ENCODE measurements around the gene KCNQ2.

The KCNQ2 gene

DNA sequence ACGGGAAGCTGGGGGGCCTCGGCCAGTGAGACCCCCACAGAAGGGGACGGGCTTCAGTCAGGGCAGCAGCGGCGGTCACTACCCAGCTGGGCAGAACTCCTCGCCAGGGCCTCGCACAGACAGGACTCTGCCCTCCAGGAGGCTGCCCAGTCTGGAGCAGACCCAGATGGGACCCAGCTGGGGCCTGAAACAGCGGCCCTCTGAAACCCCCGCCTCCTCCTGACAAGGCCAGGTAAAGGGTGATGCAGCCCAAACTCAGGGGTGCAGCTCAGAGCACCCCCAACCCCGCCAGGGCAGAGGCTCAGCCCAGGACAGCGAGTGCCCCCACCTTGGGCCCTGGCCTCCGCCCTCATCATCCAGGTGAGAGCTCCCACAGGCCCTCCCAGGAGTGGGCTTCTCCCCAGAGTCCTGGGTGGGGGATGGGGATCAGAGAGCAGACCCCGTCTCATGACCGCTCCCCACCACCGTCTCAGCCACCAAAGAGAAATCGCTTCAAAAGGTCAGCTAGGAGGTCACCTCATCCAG lies 24.2 kb upstream of the KCNQ2 start:
- no peaks in the 10 kb centered on the region for H3K9me3 ChIP-seq (ENCODE audit: control insufficient read depth, insufficient read depth, low read length)
- no peaks in the 10 kb centered on the region for H3K36me3 ChIP-seq (ENCODE audit: control insufficient read depth, low read length)
- no peaks in the 10 kb centered on the region for H3K9me2 ChIP-seq (replicated peaks; ENCODE audit: control insufficient read depth, low read length)
- peaks cover 10% of the 10 kb centered on the region for H3K4me1 ChIP-seq (ENCODE audit: control insufficient read depth, low read length)
- no peak overlapping the region for H3K27ac ChIP-seq (ENCODE audit: low read depth, low read length)
- TF ChIP-seq EZH2phosphoT487 (IDR thresholded peaks at IDR 0.05; ENCODE audit: borderline replicate concordance, low read length), result no peak
- TF ChIP-seq, protein P1, sequence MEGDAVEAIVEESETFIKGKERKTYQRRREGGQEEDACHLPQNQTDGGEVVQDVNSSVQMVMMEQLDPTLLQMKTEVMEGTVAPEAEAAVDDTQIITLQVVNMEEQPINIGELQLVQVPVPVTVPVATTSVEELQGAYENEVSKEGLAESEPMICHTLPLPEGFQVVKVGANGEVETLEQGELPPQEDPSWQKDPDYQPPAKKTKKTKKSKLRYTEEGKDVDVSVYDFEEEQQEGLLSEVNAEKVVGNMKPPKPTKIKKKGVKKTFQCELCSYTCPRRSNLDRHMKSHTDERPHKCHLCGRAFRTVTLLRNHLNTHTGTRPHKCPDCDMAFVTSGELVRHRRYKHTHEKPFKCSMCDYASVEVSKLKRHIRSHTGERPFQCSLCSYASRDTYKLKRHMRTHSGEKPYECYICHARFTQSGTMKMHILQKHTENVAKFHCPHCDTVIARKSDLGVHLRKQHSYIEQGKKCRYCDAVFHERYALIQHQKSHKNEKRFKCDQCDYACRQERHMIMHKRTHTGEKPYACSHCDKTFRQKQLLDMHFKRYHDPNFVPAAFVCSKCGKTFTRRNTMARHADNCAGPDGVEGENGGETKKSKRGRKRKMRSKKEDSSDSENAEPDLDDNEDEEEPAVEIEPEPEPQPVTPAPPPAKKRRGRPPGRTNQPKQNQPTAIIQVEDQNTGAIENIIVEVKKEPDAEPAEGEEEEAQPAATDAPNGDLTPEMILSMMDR (IDR thresholded peaks at IDR 0.05; ENCODE audit: low read depth, low read length, poor library complexity, severe bottlenecking), result no peak
- H3K4me2 ChIP-seq (ENCODE audit: low read length), result no peak overlapping the region
- H3K4me3 ChIP-seq (ENCODE audit: low read length), result no peak overlapping the region
- H4K20me1 ChIP-seq (ENCODE audit: control insufficient read depth, insufficient read depth, low read depth, low read length), result peaks cover 9% of the 10 kb centered on the region; the same call in 1 of the 2 replicates
- H3K27me3 ChIP-seq (ENCODE audit: control insufficient read depth, low read length), result peaks cover 7% of the 10 kb centered on the region; the same call in 1 of the 2 replicates
- no peaks in the 10 kb centered on the region for H3K79me2 ChIP-seq (ENCODE audit: control insufficient read depth, low read length)
- no peaks in the 10 kb centered on the region; the same call in 1 of the 2 replicates for H3F3A ChIP-seq (ENCODE audit: control insufficient read depth, insufficient read depth)

DNA sequence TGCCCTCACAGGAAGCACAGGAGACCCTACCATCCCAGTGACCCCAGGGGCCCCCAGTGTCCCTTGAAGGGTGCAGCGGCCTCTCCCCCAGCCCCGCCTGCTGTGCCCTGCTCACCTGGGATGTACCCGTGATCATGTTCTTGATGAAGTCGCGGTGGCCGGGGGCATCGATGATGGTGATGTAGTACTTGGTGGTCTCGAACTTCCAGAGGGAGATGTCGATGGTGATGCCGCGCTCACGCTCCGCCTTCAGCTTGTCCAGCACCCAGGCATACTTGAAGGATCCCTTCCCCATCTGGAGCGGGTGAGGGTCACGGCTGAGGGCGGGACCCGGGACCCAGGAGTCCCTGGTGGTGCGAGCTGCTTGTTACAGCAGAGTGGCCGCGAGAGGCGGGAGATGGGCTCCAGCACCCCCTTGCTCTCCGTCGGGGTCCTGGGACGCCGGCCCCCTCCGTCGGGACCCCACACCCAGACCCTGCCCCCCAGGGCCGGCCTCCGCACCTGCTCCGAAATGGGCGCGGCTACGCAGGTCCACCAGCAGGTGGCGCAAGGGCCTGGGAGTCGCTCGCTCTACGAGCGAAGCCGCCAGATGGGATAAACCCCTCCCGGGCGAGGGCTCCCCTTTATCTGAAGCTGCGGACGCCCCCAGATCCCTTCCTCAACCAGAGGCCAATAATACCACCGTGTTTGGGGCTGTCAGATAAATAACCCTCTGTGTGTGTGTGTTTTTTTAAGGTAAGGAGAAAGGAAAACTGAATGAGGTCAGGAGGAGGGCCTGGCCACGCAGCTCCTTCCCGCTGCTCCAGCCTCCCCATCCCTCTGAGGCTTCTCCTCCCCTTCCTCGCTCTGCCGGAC lies 23.5 kb upstream of the KCNQ2 start:
- H3K27ac ChIP-seq (ENCODE audit: low read depth, low read length), result no peak overlapping the region
- H3K4me2 ChIP-seq (ENCODE audit: low read length), result no peak overlapping the region
- TF ChIP-seq EZH2phosphoT487 (IDR thresholded peaks at IDR 0.05; ENCODE audit: borderline replicate concordance, low read length), result no peak
- TF ChIP-seq, protein P1 (IDR thresholded peaks at IDR 0.05; ENCODE audit: low read depth, low read length, poor library complexity, severe bottlenecking), result peak; percentile 92
- no peaks in the 10 kb centered on the region for H3K36me3 ChIP-seq (ENCODE audit: control insufficient read depth, low read length)
- H3K79me2 ChIP-seq (ENCODE audit: control insufficient read depth, low read length), result no peaks in the 10 kb centered on the region
- no peaks in the 10 kb centered on the region; the same call in 1 of the 2 replicates for H3F3A ChIP-seq (ENCODE audit: control insufficient read depth, insufficient read depth)
- H4K20me1 ChIP-seq (ENCODE audit: control insufficient read depth, insufficient read depth, low read depth, low read length), result peaks cover 9% of the 10 kb centered on the region; the same call in 1 of the 2 replicates
- peaks cover 7% of the 10 kb centered on the region; the same call in 1 of the 2 replicates for H3K27me3 ChIP-seq (ENCODE audit: control insufficient read depth, low read length)
- no peak overlapping the region for H3K4me3 ChIP-seq (ENCODE audit: low read length)
- H3K9me3 ChIP-seq (ENCODE audit: control insufficient read depth, insufficient read depth, low read length), result no peaks in the 10 kb centered on the region
- H3K4me1 ChIP-seq (ENCODE audit: control insufficient read depth, low read length), result peaks cover 5% of the 10 kb centered on the region; the same call in 1 of the 2 replicates
- H3K9me2 ChIP-seq (replicated peaks; ENCODE audit: control insufficient read depth, low read length), result no peaks in the 10 kb centered on the region

DNA sequence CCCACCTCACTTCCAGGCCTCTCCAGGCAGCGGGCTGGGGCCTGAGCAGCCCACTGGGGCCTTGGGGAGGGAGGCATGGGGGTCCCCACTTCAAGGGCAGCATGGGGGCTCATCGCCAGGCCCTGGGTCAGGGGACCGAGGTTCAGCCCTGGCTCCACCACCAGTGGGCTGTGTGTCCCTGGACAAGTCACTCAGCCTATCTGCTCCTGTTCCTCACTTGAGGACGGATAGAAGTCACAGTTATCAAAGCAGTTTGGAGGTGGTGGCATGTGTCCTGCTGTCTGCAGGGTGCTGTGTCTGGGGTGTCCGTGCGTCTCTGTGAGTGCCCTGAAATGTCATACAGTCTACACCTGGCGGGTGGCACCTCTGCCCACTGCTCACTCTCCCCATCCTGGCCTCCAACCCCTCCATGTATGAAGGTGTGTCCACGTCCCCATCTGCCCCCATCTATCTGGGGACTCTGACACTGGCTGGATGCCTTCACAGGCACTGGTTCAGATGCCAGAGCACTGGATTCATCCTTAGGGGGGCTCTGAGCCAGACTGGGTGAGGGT lies 22.8 kb upstream of the KCNQ2 start:
- Histone ChIP-seq H3K36me3 (ENCODE audit: control insufficient read depth, low read length) (no peaks in the 10 kb centered on the region), H4K20me1 (ENCODE audit: control insufficient read depth, insufficient read depth, low read depth, low read length) (peaks cover 9% of the 10 kb centered on the region; the same call in 1 of the 2 replicates), H3K79me2 (ENCODE audit: control insufficient read depth, low read length) (no peaks in the 10 kb centered on the region), H3K9me2 (replicated peaks; ENCODE audit: control insufficient read depth, low read length) (no peaks in the 10 kb centered on the region), H3K4me3 (ENCODE audit: low read length) (no peak overlapping the region), H3K4me1 (ENCODE audit: control insufficient read depth, low read length) (0 out of 2 replicates have a peak, but pooled peaks cover 4% of the 10 kb centered on the region), H3K9me3 (ENCODE audit: control insufficient read depth, insufficient read depth, low read length) (no peaks in the 10 kb centered on the region), H3K4me2 (ENCODE audit: low read length) (no peak overlapping the region), H3K27me3 (ENCODE audit: control insufficient read depth, low read length) (peaks cover 7% of the 10 kb centered on the region; the same call in 1 of the 2 replicates), H3K27ac (ENCODE audit: low read depth, low read length) (no peak overlapping the region), H3F3A (ENCODE audit: control insufficient read depth, insufficient read depth) (no peaks in the 10 kb centered on the region)
- TF ChIP-seq EZH2phosphoT487 (IDR thresholded peaks at IDR 0.05; ENCODE audit: borderline replicate concordance, low read length), result no peak
